Femur (tissue), 1 donor: Measurements from ENCODE around the gene PCNT.

Experiments used
- DNase-seq: peaks from one replicate; pipeline ENCODE4 v3.0.0-alpha.2; 2017

Gene PCNT

GRCh38 chr21:46323710-46324389 is at the start of gene PCNT, which contains the start of gene C21orf58:
Gene PCNT (plus strand): TSS chr21:46324156. CDS start chr21:46324229, 73 bp downstream.
Gene C21orf58 (minus strand): TSS chr21:46323870. CDS start chr21:46322738, 1,132 bp downstream.
- peak; percentile 99 for DNase-seq

GRCh38 chr21:46274797-46275390 is 49.1 kb upstream of the PCNT start:
- no peak for DNase-seq

DNA sequence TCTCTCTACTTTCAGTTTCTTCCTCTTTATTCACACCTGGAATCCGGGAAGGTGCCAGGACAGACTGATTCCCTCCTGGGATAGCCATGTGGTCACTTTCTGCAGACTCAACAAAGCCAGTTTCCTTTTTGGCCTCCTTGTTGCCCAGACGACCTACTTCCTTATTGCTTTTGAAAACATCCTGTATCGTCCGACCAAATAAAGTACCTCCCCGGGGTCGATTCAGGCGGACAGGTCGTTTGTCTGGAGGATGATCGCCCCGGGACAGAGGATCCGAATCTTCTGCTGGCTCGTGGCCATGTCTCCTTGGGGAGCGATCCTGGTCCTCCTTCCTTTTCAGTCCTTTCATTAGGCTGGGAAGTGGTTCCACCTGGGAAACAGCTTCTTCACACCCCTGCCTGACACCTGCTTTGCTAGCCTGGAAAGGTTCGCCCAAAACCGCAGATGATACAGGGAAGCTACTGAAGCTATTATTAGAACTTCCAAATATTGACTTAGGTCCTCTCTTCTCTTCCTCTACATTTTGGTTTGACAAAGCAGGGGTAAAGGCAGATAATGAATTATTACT is 39.8 kb upstream of the PCNT start:
- no peak for DNase-seq

DNA sequence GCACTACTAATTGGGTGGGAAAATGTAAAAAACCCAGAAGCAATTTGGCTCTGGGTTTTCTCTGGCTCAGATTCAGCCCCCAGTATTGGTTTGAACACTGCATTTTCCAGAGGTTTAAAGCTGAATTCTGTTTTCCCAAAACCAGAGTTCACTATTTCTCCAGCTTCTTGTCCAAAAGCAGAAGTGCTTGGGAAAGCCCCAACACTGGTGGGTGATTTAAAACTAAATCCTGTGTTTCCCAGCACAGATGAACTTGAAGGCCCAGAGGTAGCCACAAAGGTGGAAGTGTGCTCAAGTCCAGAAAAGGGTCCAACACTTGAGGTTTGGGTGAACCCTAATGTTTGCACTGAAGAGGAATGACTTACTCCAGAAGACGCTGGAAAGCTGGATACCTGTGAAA is 39.2 kb upstream of the PCNT start:
- DNase-seq: no peak

- no peak for DNase-seq
Observed at GRCh38 chr21:46285206-46285661, 38.7 kb upstream of the PCNT start, which contains the start of gene MCM3AP. Gene MCM3AP (minus strand): TSS chr21:46285611. CDS start chr21:46285286, 325 bp downstream.

DNA sequence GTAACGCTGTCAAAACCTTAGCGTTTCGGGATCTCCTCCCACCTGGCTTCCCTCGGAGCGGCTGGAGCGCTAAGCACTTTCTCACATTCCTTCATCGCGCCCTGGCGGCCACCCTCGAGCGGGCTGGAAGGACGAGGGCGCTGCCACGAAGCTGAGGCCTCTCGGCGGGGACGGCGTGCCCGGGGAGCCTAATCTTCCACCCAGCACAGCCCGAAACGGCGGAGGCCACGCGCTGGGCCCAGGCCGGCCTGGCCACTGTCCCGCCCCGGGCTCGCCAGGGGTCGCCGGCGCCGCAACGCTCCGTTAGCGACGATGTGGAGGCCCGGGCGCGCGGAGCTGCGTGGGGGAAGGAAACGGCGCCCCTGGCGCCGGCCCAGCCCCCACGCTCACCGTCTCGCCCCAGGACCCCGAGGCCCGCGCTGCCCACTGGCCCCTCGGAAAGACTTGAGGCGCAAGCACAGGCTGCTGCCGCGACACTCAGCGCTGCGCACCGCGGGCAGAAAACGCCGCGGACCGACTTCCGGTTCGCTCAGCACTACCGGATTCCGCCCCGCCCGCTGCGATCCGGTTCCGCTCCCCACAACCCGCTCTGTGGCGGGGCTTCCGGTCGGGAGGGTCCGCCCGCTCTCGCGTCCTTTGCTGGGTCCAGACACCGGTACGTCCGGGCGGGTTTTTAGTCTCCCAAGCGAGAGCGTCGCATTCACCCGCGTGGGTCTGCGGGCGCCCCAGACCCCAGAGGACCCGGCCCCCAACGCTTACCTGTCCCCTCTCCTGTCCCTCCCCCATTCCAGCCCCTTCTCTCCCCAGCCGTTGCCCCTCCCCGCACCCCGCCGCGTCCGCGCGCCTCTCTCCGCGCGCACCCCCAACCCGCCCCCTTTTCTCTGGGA is 38.0 kb upstream of the PCNT start, which contains the start of gene YBEY:
YBEY (plus strand) TSS at position 582 of the 887 bp plus-strand sequence. CDS start 572 bp downstream, outside the sequence.
- peak; percentile 94 for DNase-seq

GRCh38 chr21:46286648-46287002 is 37.3 kb upstream of the PCNT start:
- no peak for DNase-seq

GRCh38 chr21:46287541-46287940 is 36.4 kb upstream of the PCNT start:
- DNase-seq: no peak

- DNase-seq: no peak
Observed at GRCh38 chr21:46289655-46290179, 34.2 kb upstream of the PCNT start.

GRCh38 chr21:46291561-46291960 is 32.4 kb upstream of the PCNT start:
- no peak for DNase-seq

- DNase-seq: peak; percentile 48
Observed at GRCh38 chr21:46294647-46295176, 29.2 kb upstream of the PCNT start.

DNA sequence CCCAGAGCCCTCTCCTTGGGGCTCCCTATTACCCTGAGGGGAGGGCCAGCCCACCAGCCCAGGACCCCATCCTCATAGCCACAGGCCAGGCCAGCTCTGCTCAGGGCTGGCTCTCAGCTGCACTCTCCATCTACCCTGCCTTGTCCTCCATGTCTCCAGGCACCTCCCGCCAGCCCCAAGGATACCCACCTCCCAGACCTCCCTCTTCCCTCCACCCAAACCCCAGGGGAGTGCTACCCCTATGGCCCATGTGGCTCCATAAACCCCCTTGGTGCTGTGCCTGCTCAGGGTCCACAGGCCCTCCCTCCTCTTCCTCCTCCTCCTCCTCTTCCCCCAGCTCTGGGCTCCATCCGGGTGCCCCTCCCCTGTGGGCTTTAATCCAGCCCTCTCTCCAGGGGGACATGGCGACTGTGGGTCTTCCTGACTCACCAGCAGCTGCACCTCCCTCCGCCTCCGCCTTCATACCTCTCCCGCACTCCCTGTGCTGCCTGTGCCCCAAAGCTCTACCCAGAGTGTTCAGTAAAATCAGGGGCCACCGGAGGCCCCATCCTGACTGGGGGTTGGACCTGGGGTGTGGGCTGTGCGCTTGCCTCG is 28.7 kb upstream of the PCNT start:
- DNase-seq: peak; percentile 61

GRCh38 chr21:46295996-46296752 is 27.8 kb upstream of the PCNT start:
- peak; percentile 89 for DNase-seq

DNA sequence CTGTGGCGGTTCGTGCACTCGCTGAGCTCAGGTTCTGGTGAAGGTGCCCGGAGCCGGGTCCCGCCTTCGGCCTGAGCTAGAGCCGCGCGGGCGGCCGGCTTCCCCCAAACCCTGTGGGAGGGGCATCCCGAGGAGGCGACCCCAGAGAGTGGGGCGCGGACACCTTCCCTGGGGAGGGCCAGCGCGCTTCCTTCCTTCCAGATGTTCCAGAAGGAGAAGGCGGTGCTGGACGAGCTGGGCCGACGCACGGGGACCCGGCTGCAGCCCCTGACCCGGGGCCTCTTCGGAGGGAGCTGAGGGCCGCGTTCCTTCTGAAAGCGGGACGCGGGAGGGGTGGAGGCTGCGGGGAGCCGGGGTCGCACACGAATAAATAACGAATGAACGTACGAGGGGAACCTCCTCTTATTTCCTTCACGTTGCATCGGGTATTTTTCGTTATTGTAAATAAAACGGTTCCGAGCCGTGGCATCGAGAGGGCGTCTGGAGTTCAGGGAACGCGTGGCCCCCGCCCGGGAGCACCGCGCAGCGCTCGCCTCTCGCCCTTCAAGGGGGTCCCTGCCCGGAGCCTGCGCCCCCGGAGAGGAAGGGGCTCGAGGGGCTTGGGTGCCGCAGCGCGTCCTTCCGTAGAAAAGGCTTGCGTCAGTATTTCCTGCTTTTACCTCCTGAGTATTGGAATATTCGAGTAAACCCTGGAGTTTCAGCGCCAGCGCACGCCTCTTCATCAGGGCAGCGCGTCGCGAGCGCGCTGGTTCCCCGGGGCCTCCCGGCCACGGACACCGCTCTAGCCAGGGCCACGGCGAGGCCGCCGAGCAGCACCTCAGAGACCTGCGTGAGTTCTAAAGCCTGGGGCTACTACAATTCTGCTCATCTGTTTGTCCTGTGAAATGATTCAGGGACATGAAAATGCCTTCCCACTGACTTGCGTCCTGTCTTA is 26.4 kb upstream of the PCNT start:
- peak; percentile 56 for DNase-seq

DNA sequence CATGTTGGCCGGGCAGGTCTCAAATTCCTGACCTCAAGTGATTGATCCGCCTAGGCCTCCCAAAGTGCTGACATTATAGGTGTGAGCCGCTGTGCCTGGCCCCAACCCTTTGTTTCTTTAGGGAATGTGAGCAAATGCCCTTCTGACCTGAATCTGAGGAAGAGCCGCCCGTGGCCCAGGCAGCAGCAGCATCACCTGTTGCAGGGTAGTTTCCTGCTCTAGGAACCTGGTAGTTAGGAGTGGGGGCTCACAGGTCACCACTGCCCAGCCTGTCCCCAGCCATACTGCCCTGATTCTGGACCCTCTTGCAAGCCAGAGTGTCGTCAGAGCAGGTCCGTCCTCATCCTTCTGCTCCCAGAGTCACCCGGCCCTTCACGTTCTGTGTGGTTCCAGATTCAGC is 24.8 kb upstream of the PCNT start:
- DNase-seq: no peak

DNA sequence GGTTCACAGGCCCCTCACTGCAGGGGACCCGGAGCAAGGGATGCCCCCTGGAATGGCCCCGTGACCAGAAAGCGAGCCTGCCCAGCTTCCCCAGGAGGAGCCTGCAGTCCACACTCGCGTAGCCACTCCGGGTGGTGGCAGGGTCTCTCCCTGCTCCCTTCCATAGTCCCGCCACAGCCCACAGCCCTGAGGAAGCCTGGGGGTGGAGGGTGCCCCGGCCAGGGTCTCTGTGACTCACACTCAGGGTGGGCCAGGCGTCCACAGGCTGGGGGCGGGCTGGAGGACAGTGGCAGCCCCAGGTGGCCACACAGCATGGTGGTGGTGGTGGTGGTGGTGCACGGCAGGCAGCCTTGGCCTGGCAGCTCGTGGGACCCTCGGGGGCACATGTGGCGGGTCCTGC is 22.2 kb upstream of the PCNT start:
- no peak for DNase-seq

DNA sequence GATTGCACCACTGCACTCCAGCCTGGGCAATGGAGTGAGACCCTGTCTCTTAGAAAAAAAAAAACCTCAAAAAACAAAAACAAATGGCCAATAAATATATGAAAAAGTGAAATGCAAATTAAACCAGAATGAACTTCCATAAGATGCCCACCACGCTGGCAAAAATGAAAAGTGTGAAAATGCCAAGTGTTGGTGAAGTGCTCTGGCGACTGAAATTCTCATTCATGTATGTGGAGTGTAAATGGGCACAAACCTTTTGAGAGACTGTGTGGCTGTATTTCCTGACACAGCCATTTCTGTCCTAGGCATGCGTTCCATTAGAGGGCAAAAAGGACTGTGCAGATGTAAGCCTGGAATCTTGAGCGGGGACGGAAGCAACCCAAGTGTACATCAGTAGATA is 19.5 kb upstream of the PCNT start:
- no peak for DNase-seq

GRCh38 chr21:46304955-46305354 is 19.0 kb upstream of the PCNT start:
- no peak for DNase-seq

DNA sequence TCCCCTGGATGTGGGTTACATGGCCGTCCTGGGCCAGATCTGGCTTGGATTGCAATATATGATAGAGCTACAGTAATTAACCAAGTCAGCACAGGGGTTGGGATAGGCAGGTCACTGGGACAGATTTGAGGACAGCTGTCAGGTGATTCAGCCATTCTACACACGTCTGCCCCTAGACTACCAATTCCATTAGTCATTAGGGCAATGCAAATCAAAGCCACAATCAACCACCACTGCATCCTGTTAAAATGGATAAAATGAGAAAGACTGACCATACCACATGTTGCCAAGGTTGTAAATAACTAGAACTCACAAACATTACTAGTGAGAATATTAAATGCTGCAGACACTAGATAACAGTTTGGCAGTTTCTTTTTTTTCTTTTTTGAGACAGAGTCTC is 16.3 kb upstream of the PCNT start:
- no peak for DNase-seq

DNA sequence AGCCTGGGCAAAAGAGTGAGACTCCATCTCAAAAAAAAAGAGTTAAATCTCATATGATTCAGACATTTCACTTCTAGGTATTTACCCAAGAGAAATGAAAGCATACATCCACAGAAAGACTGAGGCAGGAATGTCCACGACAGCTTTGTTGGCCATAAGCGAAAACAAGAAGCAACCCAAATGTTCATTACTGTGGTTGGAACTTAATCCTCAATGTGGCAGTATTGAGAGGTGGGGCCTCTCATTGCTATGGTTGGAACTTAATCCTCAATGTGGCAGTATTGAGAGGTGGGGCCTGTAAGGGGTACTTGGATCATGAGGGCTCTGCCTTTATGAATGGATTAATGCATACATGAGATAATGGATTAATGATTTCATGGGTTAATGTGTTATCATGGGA is 15.5 kb upstream of the PCNT start:
- no peak for DNase-seq
